Peyer's patch (tissue), 4 donors: Measurements from ENCODE around the gene MGAT3. TPM values are rescaled to one million over a fixed set of nuclear protein-coding genes. Genes with fewer than 3 reads are reported as not detected.

Experiments used
- DNase-seq, 3 donors: peaks; one replicate each; pipeline ENCODE4 v3.0.0-alpha.2; 2017 to 2019
- H3K27ac ChIP-seq, 4 donors: fragments of 200-600 bp; sonication (generic); one replicate each; pipeline ENCODE4 v1.5.1; 2016 to 2019
- H3K27me3 ChIP-seq, 2 donors: fragments of 200-600 bp; sonication (generic); one replicate each; pipeline ENCODE4 v1.5.1; 2019
- H3K36me3 ChIP-seq, 3 donors: fragments of 200-600 bp; sonication (generic); one replicate each; pipeline ENCODE4 v1.5.1; 2016 to 2019
- H3K4me1 ChIP-seq, 4 donors: fragments of 200-600 bp; sonication (generic); one replicate each; pipeline ENCODE4 v1.5.1; 2016 to 2019
- H3K4me3 ChIP-seq, 4 donors: fragments of 200-600 bp; sonication (generic); 1 replicate in 3 of 4; 2 replicates in 1 of 4; pipeline ENCODE4 v1.5.1; 2016 to 2019; ENCODE audit warnings: mild to moderate bottlenecking in 1 of 4
- H3K9me3 ChIP-seq, 4 donors: fragments of 200-600 bp; sonication (generic); one replicate each; pipeline ENCODE4 v1.5.1; 2016 to 2019; ENCODE audit warnings: mild to moderate bottlenecking in 1 of 4
- CTCF ChIP-seq, 6 experiments: fragments of 450-650 bp in 4 of 6; fragments of 200-600 bp in 2 of 6; sonication (generic) in 1 of 6; IDR thresholded peaks; one replicate each; pipeline ENCODE4 v1.5.1; 2017 to 2019; ENCODE audit warnings: antibody characterized with exemption in 6 of 6, mild to moderate bottlenecking in 3 of 6, moderate library complexity in 1 of 6
- POLR2A ChIP-seq, 2 donors: fragments of 450-650 bp; IDR thresholded peaks; one replicate each; pipeline ENCODE4 v1.5.1; 2017; ENCODE audit warnings: antibody characterized with exemption in 2 of 2, mild to moderate bottlenecking in 2 of 2, moderate library complexity in 2 of 2
- total RNA-seq, 4 donors: library from RNA; depleted of rRNA; stranded (reverse); fragments of >200 nt; gene quantifications; one replicate each; pipeline ENCODE4 v1.1.0, GENCODE V29; 2016

MGAT3 gene
- total RNA-seq, 4 donors from 2014 or later = 5.0 to 53.7 (median 49.6) TPM

GRCh38 chr22:39532215-39533073, 75.6 kb downstream of the MGAT3 start, which contains the start of gene RPS19BP1:
Gene RPS19BP1 (minus strand): TSS chr22:39532748. CDS start chr22:39532738, 10 bp downstream.
- peak; percentile 99 to 100 (median 99) for DNase-seq
- H3K9me3 ChIP-seq = no peaks in the 10 kb centered on the region
- H3K27me3 ChIP-seq = no peaks in the 10 kb centered on the region
- peak within 1 kb of the TSS; percentile 92 to 95 (median 93) for H3K27ac ChIP-seq
- H3K4me1 ChIP-seq = peaks cover 20 to 60% (median 36%) of the 10 kb centered on the region in 4 donors
- H3K36me3 ChIP-seq = peaks cover 0 to 16% (median 0%) of the 10 kb centered on the region in 3 donors
- peak within 1 kb of the TSS; percentile 77 to 96 (median 89) for H3K4me3 ChIP-seq
- TF ChIP-seq CTCF (IDR thresholded peaks at IDR 0.05) (peak in 1 of 6 experiments; percentile 22), POLR2A (IDR thresholded peaks at IDR 0.05) (peak; percentile 76 to 89)

GRCh38 chr22:39534092-39534506, 77.3 kb downstream of the MGAT3 start:
- TF ChIP-seq POLR2A (IDR thresholded peaks at IDR 0.05) (no peak), CTCF (IDR thresholded peaks at IDR 0.05) (no peak)
- peaks cover 0 to 16% (median 0%) of the 10 kb centered on the region in 3 donors for H3K36me3 ChIP-seq
- H3K27ac ChIP-seq = peak overlapping the region in 1 of 4 donors; percentile 4
- H3K4me3 ChIP-seq = no peak overlapping the region
- no peak for DNase-seq
- peaks cover 5 to 43% (median 23%) of the 10 kb centered on the region in 4 donors for H3K4me1 ChIP-seq
- no peaks in the 10 kb centered on the region for H3K9me3 ChIP-seq
- no peaks in the 10 kb centered on the region for H3K27me3 ChIP-seq

- peak overlapping the region in 1 of 4 donors; percentile 4 for H3K27ac ChIP-seq
- H3K36me3 ChIP-seq = peaks cover 0 to 11% (median 0%) of the 10 kb centered on the region in 3 donors
- H3K9me3 ChIP-seq = no peaks in the 10 kb centered on the region
- peak overlapping the region in 2 of 4 donors; percentile 10 to 31 for H3K4me3 ChIP-seq
- no peaks in the 10 kb centered on the region for H3K27me3 ChIP-seq
- TF ChIP-seq POLR2A (IDR thresholded peaks at IDR 0.05) = no peak
- peak; percentile 81 to 97 (median 94) for TF ChIP-seq CTCF (IDR thresholded peaks at IDR 0.05)
- H3K4me1 ChIP-seq = peaks cover 3 to 37% (median 17%) of the 10 kb centered on the region in 4 donors
- peak; percentile 85 to 94 (median 89) for DNase-seq
These were observed 78.0 kb downstream of the MGAT3 start for GRCh38 chr22:39534591-39535356.

- Histone ChIP-seq H3K4me3 (no peak overlapping the region), H3K27me3 (no peaks in the 10 kb centered on the region), H3K27ac (no peak overlapping the region), H3K9me3 (no peaks in the 10 kb centered on the region), H3K36me3 (peaks cover 0 to 5% (median 0%) of the 10 kb centered on the region in 3 donors), H3K4me1 (peaks cover 1 to 31% (median 12%) of the 10 kb centered on the region in 4 donors)
- no peak for TF ChIP-seq POLR2A (IDR thresholded peaks at IDR 0.05)
- TF ChIP-seq CTCF (IDR thresholded peaks at IDR 0.05) = no peak
- DNase-seq = no peak
These were observed 78.5 kb downstream of the MGAT3 start for GRCh38 chr22:39535357-39535725.

- no peak overlapping the region for H3K4me3 ChIP-seq
- H3K27ac ChIP-seq = no peak overlapping the region
- no peaks in the 10 kb centered on the region for H3K27me3 ChIP-seq
- peaks cover 0 to 25% (median 9%) of the 10 kb centered on the region in 4 donors for H3K4me1 ChIP-seq
- DNase-seq = no peak
- H3K36me3 ChIP-seq = peaks cover 0 to 4% (median 0%) of the 10 kb centered on the region in 3 donors
- no peak for TF ChIP-seq POLR2A (IDR thresholded peaks at IDR 0.05)
- TF ChIP-seq CTCF (IDR thresholded peaks at IDR 0.05) = no peak
- H3K9me3 ChIP-seq = no peaks in the 10 kb centered on the region
These were observed 79.1 kb downstream of the MGAT3 start for GRCh38 chr22:39535831-39536449.
